ENCODE measurements around the gene GRM7. TPM values are rescaled to one million over a fixed set of nuclear protein-coding genes. Genes with fewer than 3 reads are reported as not detected.

The GRM7 gene
- total and polyA plus RNA-seq, 5 donors from 2014 or later = not detected

DNA sequence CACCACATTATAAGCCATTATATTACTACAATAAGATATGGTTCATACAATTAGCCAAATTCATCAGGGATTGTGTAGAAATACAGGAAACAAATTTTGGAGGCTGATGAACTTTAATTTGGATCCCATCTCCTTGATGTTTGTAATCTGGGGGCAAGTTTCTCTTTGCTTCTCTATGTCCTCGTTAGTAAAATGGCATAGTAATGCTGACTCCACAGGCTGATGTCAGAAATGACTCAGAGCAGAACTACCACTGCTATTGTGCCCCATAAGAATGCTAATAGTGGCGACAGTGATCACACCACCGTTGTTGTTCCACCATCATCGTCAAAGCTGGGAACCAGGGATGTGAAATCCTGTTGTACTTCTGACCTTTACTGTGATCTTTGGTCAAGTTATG is 918.4 kb downstream of the GRM7 start:
- DNase-seq (no peak), ATAC-seq (ENCODE audit: low read depth in 2 of 2) (no peak)
- Mint-ChIP-seq H3K27ac (no peak overlapping the region), H3K9me3 (peaks cover 0 to 4% (median 3%) of the 10 kb centered on the region in 7 donors), H3K4me1 (no peaks in the 10 kb centered on the region), H3K4me3 (no peak overlapping the region), H3K36me3 (no peaks in the 10 kb centered on the region), H3K27me3 (peaks cover 4% of the 10 kb centered on the region)
- Histone ChIP-seq H3K4me1 (ENCODE audit: control insufficient read depth, insufficient read depth, low read length, poor library complexity, severe bottlenecking) (no peaks in the 10 kb centered on the region), H3K36me3 (ENCODE audit: control insufficient read depth, insufficient read depth, low read length) (no peaks in the 10 kb centered on the region), H3K27ac (ENCODE audit: insufficient read depth, low read length, poor library complexity, severe bottlenecking) (no peak overlapping the region), H3K4me3 (ENCODE audit: low read depth, low read length) (no peak overlapping the region), H3K27me3 (ENCODE audit: control insufficient read depth, insufficient read depth, low read length) (no peaks in the 10 kb centered on the region), H3K9me3 (ENCODE audit: control insufficient read depth in 2 of 2, low read length in 2 of 2) (no peaks in the 10 kb centered on the region)

DNA sequence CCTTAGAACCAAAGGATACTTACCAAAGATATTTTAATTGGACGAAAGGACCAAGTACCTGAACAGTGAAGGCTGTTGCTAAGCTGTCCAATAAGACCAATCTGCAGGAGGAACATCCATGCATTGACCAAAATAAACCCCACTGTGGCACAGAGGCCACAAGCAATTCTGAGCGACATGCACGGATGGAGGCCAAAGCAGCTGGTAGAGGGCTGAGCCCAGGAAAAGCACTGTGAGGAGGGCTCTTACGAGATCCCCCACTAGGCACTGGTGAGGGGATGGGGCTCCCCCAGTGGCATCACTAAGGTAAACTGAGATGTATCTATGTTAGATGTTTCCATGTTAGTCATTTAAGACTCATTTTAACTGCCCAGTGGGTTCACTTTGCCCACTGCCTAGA is 920.5 kb downstream of the GRM7 start:
- Mint-ChIP-seq H3K27me3 (peaks cover 4% of the 10 kb centered on the region), H3K4me3 (no peak overlapping the region), H3K36me3 (no peaks in the 10 kb centered on the region), H3K4me1 (no peaks in the 10 kb centered on the region), H3K9me3 (peaks cover 0 to 9% (median 3%) of the 10 kb centered on the region in 7 donors), H3K27ac (no peak overlapping the region)
- ATAC-seq (ENCODE audit: low read depth in 2 of 2) (no peak), DNase-seq (no peak)
- Histone ChIP-seq H3K27ac (ENCODE audit: insufficient read depth, low read length, poor library complexity, severe bottlenecking) (no peak overlapping the region), H3K4me3 (ENCODE audit: low read depth, low read length) (no peak overlapping the region), H3K27me3 (ENCODE audit: control insufficient read depth, insufficient read depth, low read length) (no peaks in the 10 kb centered on the region), H3K4me1 (ENCODE audit: control insufficient read depth, insufficient read depth, low read length, poor library complexity, severe bottlenecking) (no peaks in the 10 kb centered on the region), H3K36me3 (ENCODE audit: control insufficient read depth, insufficient read depth, low read length) (no peaks in the 10 kb centered on the region), H3K9me3 (ENCODE audit: control insufficient read depth in 2 of 2, low read length in 2 of 2) (no peaks in the 10 kb centered on the region)

DNA sequence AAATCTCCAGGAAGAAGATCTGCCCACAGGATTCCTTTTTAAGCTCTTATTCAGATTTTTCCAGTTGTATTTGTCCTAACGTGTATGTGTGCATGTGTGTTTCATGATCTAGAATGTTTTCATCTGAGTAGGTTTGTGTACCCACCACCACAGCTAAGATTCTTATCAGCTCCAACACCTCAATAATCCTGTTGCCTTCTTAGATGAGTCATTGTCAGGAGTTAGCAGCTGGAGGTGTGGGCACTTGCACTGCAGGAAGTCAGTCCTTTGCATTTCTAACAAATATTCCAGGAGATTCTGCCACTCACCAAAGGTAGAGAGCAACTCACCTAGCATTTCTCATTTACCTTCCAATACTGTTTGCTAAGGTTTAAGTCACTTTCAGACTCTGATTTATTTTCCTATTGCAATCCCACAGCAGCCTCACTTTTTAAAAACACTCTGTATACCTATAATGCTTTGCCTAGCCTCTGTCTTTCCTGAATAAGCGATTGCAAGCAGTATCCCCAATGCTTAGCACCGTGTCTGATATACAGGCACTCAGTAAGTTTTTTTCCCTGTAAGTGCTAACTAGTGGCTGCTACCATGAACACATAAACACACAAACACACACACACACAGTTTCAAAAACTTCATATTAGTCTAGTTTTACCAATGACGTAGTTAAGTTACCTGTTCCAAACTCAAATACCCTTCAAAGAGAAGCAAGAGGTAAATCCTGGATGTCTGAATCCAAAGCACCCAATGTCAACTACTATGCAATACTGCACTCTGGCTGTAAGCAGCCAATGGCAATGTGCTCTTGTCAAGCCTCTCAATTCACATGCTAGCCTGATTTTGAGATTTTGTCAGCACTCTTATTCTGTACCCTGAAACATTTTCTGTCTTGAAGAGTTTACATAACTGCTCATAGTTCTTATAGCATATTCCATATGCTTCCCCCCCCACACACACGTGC is 927.2 kb downstream of the GRM7 start:
- Mint-ChIP-seq H3K9me3 (peaks cover 2 to 9% (median 6%) of the 10 kb centered on the region in 7 donors), H3K27me3 (no peaks in the 10 kb centered on the region), H3K4me1 (no peaks in the 10 kb centered on the region), H3K36me3 (no peaks in the 10 kb centered on the region), H3K27ac (no peak overlapping the region), H3K4me3 (no peak overlapping the region)
- H3K36me3 ChIP-seq (ENCODE audit: control insufficient read depth, insufficient read depth, low read length) = no peaks in the 10 kb centered on the region
- no peaks in the 10 kb centered on the region for H3K27me3 ChIP-seq (ENCODE audit: control insufficient read depth, insufficient read depth, low read length)
- no peak overlapping the region for H3K4me3 ChIP-seq (ENCODE audit: low read depth, low read length)
- H3K4me1 ChIP-seq (ENCODE audit: control insufficient read depth, insufficient read depth, low read length, poor library complexity, severe bottlenecking) = no peaks in the 10 kb centered on the region
- H3K9me3 ChIP-seq (ENCODE audit: control insufficient read depth in 2 of 2, low read length in 2 of 2) = peaks cover 0 to 2% of the 10 kb centered on the region in 2 experiments
- no peak overlapping the region for H3K27ac ChIP-seq (ENCODE audit: insufficient read depth, low read length, poor library complexity, severe bottlenecking)
- no peak for ATAC-seq (ENCODE audit: low read depth in 2 of 2)
- DNase-seq = no peak

DNA sequence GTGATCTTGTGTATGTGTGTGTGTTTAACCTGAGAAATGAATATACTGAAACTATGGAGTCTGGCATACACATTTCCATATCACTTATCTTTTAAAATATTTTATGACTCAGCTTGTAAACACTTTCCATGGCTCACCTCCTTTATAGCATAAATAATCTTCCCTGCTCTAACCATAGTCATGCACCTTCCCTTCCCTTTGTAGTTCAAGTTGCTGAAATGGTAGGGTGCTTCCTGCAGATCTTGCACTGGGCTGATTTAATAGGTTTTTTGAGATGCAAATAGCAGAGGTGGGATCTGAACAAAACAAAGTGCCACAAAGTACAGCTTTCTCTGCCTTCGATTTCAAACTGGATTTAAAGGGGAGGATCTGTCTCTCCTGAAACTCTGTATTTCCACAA is 928.0 kb downstream of the GRM7 start:
- H3K4me3 Mint-ChIP-seq = no peak overlapping the region
- no peak overlapping the region for H3K27ac Mint-ChIP-seq
- peaks cover 2 to 9% (median 6%) of the 10 kb centered on the region in 7 donors for H3K9me3 Mint-ChIP-seq
- H3K27me3 ChIP-seq (ENCODE audit: control insufficient read depth, insufficient read depth, low read length) = no peaks in the 10 kb centered on the region
- no peaks in the 10 kb centered on the region for H3K4me1 ChIP-seq (ENCODE audit: control insufficient read depth, insufficient read depth, low read length, poor library complexity, severe bottlenecking)
- ATAC-seq (ENCODE audit: low read depth in 2 of 2) = no peak
- no peaks in the 10 kb centered on the region for H3K36me3 ChIP-seq (ENCODE audit: control insufficient read depth, insufficient read depth, low read length)
- H3K9me3 ChIP-seq (ENCODE audit: control insufficient read depth in 2 of 2, low read length in 2 of 2) = peaks cover 0 to 2% of the 10 kb centered on the region in 2 experiments
- no peaks in the 10 kb centered on the region for H3K36me3 Mint-ChIP-seq
- DNase-seq = no peak
- H3K27me3 Mint-ChIP-seq = no peaks in the 10 kb centered on the region
- no peaks in the 10 kb centered on the region for H3K4me1 Mint-ChIP-seq
- H3K27ac ChIP-seq (ENCODE audit: insufficient read depth, low read length, poor library complexity, severe bottlenecking) = no peak overlapping the region
- H3K4me3 ChIP-seq (ENCODE audit: low read depth, low read length) = no peak overlapping the region

DNA sequence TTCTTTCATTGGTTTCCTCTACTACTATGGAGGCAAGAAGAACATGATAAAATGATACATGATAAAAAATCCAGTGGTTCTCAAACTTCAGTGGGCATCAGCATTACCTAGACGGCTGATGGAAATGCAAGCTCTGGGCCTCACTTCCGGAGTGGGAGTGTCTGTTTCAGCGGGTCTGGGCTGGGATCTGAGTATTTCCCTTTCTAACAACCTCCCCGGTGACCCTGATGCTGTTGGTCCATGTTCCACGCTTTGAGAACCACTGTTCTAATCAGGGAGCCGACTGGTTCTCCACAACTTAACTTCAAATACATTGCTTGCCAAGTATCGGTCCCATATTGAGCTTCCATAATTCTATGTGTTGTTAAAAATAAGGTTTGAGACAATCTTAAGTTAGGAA is 928.4 kb downstream of the GRM7 start:
- ATAC-seq (ENCODE audit: low read depth in 2 of 2) (no peak), DNase-seq (no peak)
- peaks cover 0 to 2% of the 10 kb centered on the region in 2 experiments for H3K9me3 ChIP-seq (ENCODE audit: control insufficient read depth in 2 of 2, low read length in 2 of 2)
- H3K27me3 ChIP-seq (ENCODE audit: control insufficient read depth, insufficient read depth, low read length) = no peaks in the 10 kb centered on the region
- H3K4me3 ChIP-seq (ENCODE audit: low read depth, low read length) = no peak overlapping the region
- H3K27ac ChIP-seq (ENCODE audit: insufficient read depth, low read length, poor library complexity, severe bottlenecking) = no peak overlapping the region
- no peaks in the 10 kb centered on the region for H3K4me1 ChIP-seq (ENCODE audit: control insufficient read depth, insufficient read depth, low read length, poor library complexity, severe bottlenecking)
- peaks cover 2 to 7% (median 6%) of the 10 kb centered on the region in 7 donors for H3K9me3 Mint-ChIP-seq
- no peak overlapping the region for H3K27ac Mint-ChIP-seq
- H3K36me3 Mint-ChIP-seq = no peaks in the 10 kb centered on the region
- H3K27me3 Mint-ChIP-seq = no peaks in the 10 kb centered on the region
- no peak overlapping the region for H3K4me3 Mint-ChIP-seq
- H3K4me1 Mint-ChIP-seq = no peaks in the 10 kb centered on the region
- H3K36me3 ChIP-seq (ENCODE audit: control insufficient read depth, insufficient read depth, low read length) = no peaks in the 10 kb centered on the region

DNA sequence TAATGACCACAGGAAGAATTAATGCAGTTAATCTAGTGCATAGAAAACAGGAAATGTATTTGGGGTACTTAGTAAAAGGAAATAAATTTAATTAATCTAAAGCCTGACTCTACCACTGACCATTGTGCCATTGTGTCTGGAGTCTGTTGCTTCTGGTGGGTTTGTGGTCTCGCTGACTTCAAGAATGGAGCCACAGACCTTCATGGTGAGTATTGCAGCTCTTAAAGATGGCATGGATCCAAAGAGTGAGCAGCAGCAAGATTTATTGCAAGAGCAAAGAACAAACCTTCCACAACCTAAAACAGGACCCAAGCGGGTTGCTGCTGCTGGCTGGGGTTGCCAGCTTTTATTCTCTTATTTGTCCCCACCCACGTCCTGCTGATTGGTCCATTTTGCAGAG is 929.2 kb downstream of the GRM7 start:
- Mint-ChIP-seq H3K4me3 (no peak overlapping the region), H3K27ac (no peak overlapping the region), H3K9me3 (peaks cover 2 to 7% (median 5%) of the 10 kb centered on the region in 7 donors), H3K36me3 (no peaks in the 10 kb centered on the region), H3K27me3 (no peaks in the 10 kb centered on the region), H3K4me1 (no peaks in the 10 kb centered on the region)
- Histone ChIP-seq H3K4me1 (ENCODE audit: control insufficient read depth, insufficient read depth, low read length, poor library complexity, severe bottlenecking) (no peaks in the 10 kb centered on the region), H3K9me3 (ENCODE audit: control insufficient read depth in 2 of 2, low read length in 2 of 2) (peaks cover 0 to 2% of the 10 kb centered on the region in 2 experiments), H3K4me3 (ENCODE audit: low read depth, low read length) (no peak overlapping the region), H3K27ac (ENCODE audit: insufficient read depth, low read length, poor library complexity, severe bottlenecking) (no peak overlapping the region), H3K27me3 (ENCODE audit: control insufficient read depth, insufficient read depth, low read length) (no peaks in the 10 kb centered on the region), H3K36me3 (ENCODE audit: control insufficient read depth, insufficient read depth, low read length) (no peaks in the 10 kb centered on the region)
- DNase-seq (no peak), ATAC-seq (ENCODE audit: low read depth in 2 of 2) (no peak)

All from CD4-positive, CD25-positive, alpha-beta regulatory T cell (primary cell).